ENCODE results near the gene ZNF469. TPM values are rescaled to one million over a fixed set of nuclear protein-coding genes. Genes with fewer than 3 reads are reported as not detected.

Gene ZNF469
- total RNA-seq, 1 donor from 2014 or later: 1.5 TPM

DNA sequence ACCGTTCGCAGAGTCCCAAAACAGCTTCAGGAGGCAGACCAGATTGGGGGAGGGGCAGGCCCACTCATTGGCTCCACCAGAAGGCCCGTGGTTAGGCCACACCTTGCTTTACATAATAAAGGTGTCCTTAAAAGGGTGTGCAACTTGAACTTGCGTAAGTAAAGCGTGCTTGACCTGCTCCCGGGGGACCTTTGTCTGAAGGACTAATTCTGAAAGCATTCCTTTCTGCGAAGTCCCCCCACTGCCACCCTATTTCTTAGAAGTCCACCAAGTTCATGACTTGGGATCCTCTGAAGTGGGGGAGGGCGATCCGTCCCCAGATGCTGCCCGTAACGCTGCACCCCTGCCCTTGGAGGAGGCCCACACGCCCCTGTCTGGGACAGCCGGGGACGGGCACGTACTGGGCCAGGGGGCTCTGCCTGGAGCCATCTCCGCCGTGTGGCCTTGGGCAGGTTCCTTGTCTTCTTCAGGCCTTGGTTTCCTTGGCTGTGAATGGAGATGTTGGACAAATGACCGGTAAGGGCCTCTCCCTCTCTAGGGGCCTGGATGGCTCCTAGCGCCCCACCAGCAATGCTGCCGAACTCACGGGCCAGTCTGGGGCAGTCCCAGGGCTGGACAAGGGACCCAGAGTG, 823 bp upstream of the ZNF469 start:
- peaks cover 6% of the 10 kb centered on the region for H3K4me1 Mint-ChIP-seq (ENCODE audit: unreplicated experiment)
- H3K27me3 Mint-ChIP-seq: peaks cover 41% of the 10 kb centered on the region
- H3K9me3 Mint-ChIP-seq: no peaks in the 10 kb centered on the region
- no peak for DNase-seq (ENCODE audit: extremely low spot score, unreplicated experiment)
- H3K27ac Mint-ChIP-seq: no peak overlapping the region
- peak overlapping the region; percentile 86 for H3K4me3 Mint-ChIP-seq
- no peak for TF ChIP-seq CTCF (conservative IDR thresholded peaks at IDR 0.05)
- no peaks in the 10 kb centered on the region for H3K36me3 Mint-ChIP-seq

DNA sequence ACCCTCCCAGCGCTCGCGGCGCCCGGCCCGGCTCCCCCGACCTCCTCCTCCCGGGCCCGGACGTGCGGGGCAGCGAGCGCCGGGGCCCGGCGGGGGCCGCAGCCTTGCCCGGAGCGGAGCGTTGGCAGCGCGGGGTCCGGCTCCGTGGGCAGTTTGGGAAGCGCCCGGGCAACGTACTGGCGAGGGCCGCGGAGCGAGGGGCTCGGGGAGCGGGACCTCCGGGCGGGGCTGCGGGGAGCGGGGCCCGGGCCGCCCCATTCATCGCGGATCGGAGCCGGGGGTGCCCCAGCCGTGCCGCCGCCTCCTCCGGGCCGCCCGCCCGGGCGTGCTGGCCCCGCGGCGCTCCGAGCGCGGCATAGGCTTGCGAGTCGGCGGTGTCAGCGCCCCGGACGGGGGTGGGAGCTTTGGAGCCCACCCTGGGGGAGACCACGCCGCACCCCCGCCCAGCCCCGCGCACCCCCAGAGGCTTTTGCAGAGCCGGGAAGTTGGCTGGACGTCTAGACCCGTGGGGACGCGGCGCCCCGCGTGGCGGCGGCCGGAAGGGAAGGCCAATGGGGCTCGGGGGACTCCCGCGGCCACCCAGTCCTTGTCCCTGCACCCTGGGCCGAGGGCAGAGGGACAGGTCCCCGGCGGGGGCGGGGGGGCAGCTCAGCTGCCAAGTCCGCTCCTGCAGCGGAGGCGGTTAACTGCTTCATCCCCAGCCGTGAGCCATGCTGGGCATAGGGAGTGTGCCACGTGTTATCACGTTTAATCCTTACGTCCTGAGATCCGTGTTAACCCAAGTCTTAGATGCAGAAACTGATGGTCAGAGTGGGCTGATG, 852 bp downstream of the ZNF469 start:
- TF ChIP-seq CTCF (conservative IDR thresholded peaks at IDR 0.05): peak; percentile 70
- peak overlapping the region; percentile 54 for H3K4me3 Mint-ChIP-seq
- no peaks in the 10 kb centered on the region for H3K9me3 Mint-ChIP-seq
- peaks cover 6% of the 10 kb centered on the region for H3K4me1 Mint-ChIP-seq (ENCODE audit: unreplicated experiment)
- DNase-seq (ENCODE audit: extremely low spot score, unreplicated experiment): no peak
- no peak overlapping the region for H3K27ac Mint-ChIP-seq
- no peaks in the 10 kb centered on the region for H3K36me3 Mint-ChIP-seq
- H3K27me3 Mint-ChIP-seq: peaks cover 36% of the 10 kb centered on the region

DNA sequence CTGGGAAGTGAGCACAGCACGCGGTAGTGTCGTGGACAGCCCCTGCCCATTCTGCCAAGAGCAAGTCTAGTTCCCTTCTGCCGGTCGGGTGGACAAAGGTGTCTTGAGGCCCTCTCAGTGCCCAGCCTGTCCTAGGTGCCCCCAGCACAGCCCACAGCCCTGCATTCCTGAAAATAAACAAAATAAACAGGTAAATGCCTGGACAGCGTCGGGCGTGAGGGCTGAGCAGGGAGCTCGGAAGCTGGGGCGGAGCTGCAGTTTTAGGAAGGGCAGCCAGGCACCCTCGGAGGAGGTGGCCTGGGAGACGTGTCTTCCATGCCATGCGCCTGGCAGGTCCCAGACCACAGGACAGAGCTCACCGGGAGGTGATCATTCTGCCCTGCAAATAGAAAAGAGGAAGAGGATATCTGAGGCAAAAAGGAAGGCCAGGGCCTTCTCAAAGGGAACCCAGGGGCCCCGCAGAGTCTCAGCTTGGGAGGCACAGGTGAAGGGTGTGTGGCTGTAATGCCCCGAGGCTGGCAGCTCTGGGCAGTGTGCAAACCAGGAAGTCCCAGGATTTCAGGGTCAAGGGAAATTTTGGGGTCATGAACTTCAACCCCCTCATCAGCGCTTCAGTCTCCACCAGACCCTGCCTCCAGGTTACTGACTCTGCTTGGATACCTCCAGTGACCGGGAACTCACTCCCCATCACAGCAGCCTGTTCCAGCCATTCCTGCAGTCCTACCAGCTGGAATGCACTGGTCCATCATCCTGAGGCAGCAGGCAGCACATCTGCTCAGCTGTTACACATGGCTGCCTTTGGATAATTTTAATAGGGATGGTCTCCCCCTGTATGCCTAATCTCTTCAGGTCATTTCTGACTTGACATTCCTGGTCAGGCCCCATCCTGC, 1.7 kb downstream of the ZNF469 start:
- Mint-ChIP-seq H3K27me3 (peaks cover 42% of the 10 kb centered on the region), H3K27ac (no peak overlapping the region), H3K4me1 (ENCODE audit: unreplicated experiment) (peaks cover 6% of the 10 kb centered on the region), H3K4me3 (peak overlapping the region; percentile 54), H3K36me3 (no peaks in the 10 kb centered on the region), H3K9me3 (no peaks in the 10 kb centered on the region)
- DNase-seq (ENCODE audit: extremely low spot score, unreplicated experiment): no peak
- TF ChIP-seq CTCF (conservative IDR thresholded peaks at IDR 0.05): no peak

GRCh38 chr16:88385112-88385594, 2.4 kb downstream of the ZNF469 start:
- no peaks in the 10 kb centered on the region for H3K9me3 Mint-ChIP-seq
- no peak overlapping the region for H3K27ac Mint-ChIP-seq
- TF ChIP-seq CTCF (conservative IDR thresholded peaks at IDR 0.05): no peak
- peaks cover 6% of the 10 kb centered on the region for H3K4me1 Mint-ChIP-seq (ENCODE audit: unreplicated experiment)
- no peak for DNase-seq (ENCODE audit: extremely low spot score, unreplicated experiment)
- peak overlapping the region; percentile 39 for H3K4me3 Mint-ChIP-seq
- H3K27me3 Mint-ChIP-seq: peaks cover 43% of the 10 kb centered on the region
- H3K36me3 Mint-ChIP-seq: no peaks in the 10 kb centered on the region
